Activated T-helper 1 cell treated with Interleukin-2 at 50 U/mL for 16 hours (primary cell): ENCODE results near the gene TAPBPL.
"Not testable (repeated sequence)": the region's sequence is repeated elsewhere in the genome, so short reads cannot be mapped to it uniquely, and the experiment has no call there.

Experiments used
- DNase-seq: peaks from one replicate; pipeline ENCODE4 v3.0.0-alpha.2; 2020; ENCODE audit warnings: low read depth

The TAPBPL gene

DNA sequence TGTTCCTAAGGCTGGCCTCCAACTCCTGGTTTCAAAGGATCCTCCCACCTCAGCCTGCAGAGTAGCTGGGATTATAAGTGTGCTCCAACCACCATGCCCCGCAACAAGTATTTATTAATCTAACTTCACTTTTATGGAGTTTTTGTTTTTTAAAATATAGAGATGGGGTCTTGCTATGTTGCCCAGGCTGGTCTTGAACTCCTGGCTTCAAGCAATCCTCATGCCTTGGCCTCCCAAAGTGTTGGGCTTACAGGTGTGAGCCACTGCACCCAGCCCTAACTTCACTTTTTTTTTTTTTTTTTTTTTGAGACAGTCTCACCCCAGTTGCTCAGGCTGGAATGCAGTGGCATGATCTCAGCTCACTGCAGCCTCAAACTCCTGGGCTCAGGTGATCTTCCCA lies 38.8 kb downstream of the TAPBPL start:
- DNase-seq: not testable (repeated sequence)

- peak; percentile 91 for DNase-seq
Observed at GRCh38 chr12:6492838-6493496, 41.1 kb downstream of the TAPBPL start, which contains the start of gene MRPL51. MRPL51 (minus strand) TSS chr12:6493262; CDS start chr12:6493136, 126 bp downstream.

DNA sequence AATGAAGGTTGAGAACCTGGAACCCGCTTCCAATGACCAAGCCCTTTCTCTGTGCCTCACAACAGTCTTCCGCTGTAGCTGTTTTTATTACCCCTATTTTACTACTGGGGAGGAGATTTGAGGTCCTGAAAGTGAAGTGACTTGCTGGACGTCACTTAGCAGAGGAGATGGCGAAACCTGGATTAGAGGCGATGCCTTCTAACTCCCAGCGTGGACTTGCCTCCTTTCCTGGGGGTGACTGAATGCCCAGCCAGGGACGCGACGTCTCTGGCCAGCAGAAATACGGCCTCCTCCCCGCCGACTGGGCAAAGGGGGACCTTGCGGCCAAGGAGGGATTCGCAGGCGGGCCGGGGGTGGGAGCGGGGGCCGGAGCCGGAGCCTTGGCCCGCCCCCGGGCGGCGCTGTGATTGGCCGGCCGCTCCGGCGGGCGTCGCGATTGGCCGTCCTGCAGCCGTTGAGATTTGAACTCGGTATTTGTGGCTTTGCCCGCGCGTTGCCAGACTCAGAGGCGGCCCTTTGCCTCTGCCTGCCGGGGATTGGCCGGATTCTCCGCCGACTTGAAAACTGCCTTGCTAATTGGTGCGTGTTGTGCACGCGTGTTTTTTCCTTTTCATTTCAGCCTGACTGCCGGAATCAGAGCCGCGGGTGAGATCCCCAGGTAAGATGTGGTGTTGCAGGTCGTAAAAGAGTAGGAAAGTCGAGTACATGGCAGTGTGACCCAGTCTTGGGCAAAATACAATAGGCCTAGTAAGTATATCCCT lies 41.8 kb downstream of the TAPBPL start, which contains the start of gene NCAPD2:
Gene NCAPD2, plus strand, starts transcription at position 606 of the 761 bp plus-strand sequence. CDS start 997 bp downstream, outside the sequence.
- peak; percentile 91 for DNase-seq

DNA sequence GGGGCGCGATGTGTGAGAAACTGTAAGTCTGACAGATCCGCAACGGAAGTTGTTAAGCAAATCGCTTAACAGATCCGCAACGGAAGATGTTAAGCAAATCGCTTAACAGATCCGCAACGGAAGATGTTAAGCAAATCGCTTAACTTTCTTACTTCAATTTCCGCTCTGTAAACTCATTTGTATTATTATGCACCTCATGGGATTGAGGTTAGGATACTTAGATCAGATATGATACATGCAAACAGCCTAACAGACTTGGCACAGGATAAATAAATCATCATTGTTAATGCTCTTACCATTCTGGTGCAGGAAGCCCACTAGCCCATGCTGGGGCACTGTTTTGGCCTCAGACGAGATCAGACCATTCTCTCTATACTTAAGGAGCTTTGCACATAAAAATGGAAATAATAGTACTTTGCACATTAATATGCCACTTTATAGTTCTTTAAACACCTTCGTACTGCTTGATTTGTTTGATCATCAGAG lies 42.5 kb downstream of the TAPBPL start:
- DNase-seq: no peak

- no peak for DNase-seq
Observed at GRCh38 chr12:6494968-6495367, 43.1 kb downstream of the TAPBPL start.

- DNase-seq: not testable (repeated sequence)
Observed at GRCh38 chr12:6497291-6497690, 45.4 kb downstream of the TAPBPL start.

GRCh38 chr12:6500466-6500865 lies 48.6 kb downstream of the TAPBPL start:
- no peak for DNase-seq

GRCh38 chr12:6507102-6507998 lies 55.5 kb downstream of the TAPBPL start:
- no peak for DNase-seq

DNA sequence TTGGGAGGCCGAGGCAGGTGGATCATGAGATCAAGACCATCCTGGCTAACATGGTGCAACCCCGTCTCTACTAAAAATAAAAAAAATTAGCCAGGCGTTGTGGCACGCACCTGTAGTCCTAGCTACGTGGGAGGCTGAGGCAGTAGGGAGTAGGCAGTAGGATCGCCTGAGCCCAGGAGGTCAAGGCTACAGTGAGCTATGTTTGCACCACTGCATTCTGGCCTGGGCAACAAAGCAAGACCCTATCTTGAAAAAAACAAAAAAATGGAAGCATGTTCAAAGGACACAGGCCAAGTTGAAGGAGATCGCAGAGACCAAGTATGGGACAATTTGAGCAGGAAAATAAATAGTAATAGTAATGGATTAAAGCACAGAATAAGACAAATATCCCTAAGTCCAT lies 56.2 kb downstream of the TAPBPL start:
- DNase-seq: no peak
